HG03432 (cell line): ENCODE results near the gene THADA.
"Not testable (repeated sequence)": the region's sequence is repeated elsewhere in the genome, so short reads cannot be mapped to it uniquely, and the experiment has no call there.

Experiments used
- ATAC-seq: cut with Tn5 transposase; IDR thresholded peaks from one replicate; pipeline ENCODE4 v1.9.1; 2021; ENCODE audit warnings: mild to moderate bottlenecking, moderate library complexity; ENCODE audit not compliant: unreplicated experiment

Gene THADA

GRCh38 chr2:43284967-43285366, 310.9 kb downstream of the THADA start:
- no peak for ATAC-seq

GRCh38 chr2:43284347-43284746, 311.5 kb downstream of the THADA start:
- ATAC-seq: not testable (repeated sequence)

GRCh38 chr2:43280994-43281393, 314.8 kb downstream of the THADA start:
- no peak for ATAC-seq

- ATAC-seq: no peak
These were observed 316.5 kb downstream of the THADA start for GRCh38 chr2:43279317-43279840.

GRCh38 chr2:43278564-43279220, 317.1 kb downstream of the THADA start:
- ATAC-seq: no peak

GRCh38 chr2:43276962-43277391, 318.9 kb downstream of the THADA start:
- ATAC-seq: no peak

GRCh38 chr2:43276266-43276941, 319.4 kb downstream of the THADA start:
- no peak for ATAC-seq

GRCh38 chr2:43274721-43275120, 321.1 kb downstream of the THADA start:
- ATAC-seq: no peak

GRCh38 chr2:43274055-43274454, 321.8 kb downstream of the THADA start:
- ATAC-seq: no peak

- ATAC-seq: no peak
These were observed 322.3 kb downstream of the THADA start for GRCh38 chr2:43273529-43273928.

- ATAC-seq: no peak
These were observed 324.8 kb downstream of the THADA start for GRCh38 chr2:43270930-43271615.

GRCh38 chr2:43270461-43270860, 325.4 kb downstream of the THADA start:
- no peak for ATAC-seq

- ATAC-seq: no peak
These were observed 326.1 kb downstream of the THADA start for GRCh38 chr2:43269706-43270105.

- ATAC-seq: no peak
These were observed 326.7 kb downstream of the THADA start for GRCh38 chr2:43269074-43269572.

GRCh38 chr2:43268066-43268953, 327.5 kb downstream of the THADA start:
- ATAC-seq: no peak

- no peak for ATAC-seq
These were observed 328.5 kb downstream of the THADA start for GRCh38 chr2:43267381-43267780.

GRCh38 chr2:43266711-43267111, 329.1 kb downstream of the THADA start:
- ATAC-seq: no peak

- ATAC-seq: no peak
These were observed 330.4 kb downstream of the THADA start for GRCh38 chr2:43265421-43265820.

GRCh38 chr2:43265001-43265400, 330.8 kb downstream of the THADA start:
- no peak for ATAC-seq

GRCh38 chr2:43262951-43263350, 332.9 kb downstream of the THADA start:
- no peak for ATAC-seq

- ATAC-seq: no peak
These were observed 333.6 kb downstream of the THADA start for GRCh38 chr2:43262239-43262638.
